ENCODE data around the gene CADPS2. TPM values are rescaled to one million over a fixed set of nuclear protein-coding genes. Genes with fewer than 3 reads are reported as not detected.

Gene CADPS2
- total and polyA plus RNA-seq, 2 of the 4 experiments (the other 2 are of a cell fraction) = 0.10 to 0.54 TPM

- Histone ChIP-seq H2AK5ac (ENCODE audit: low read depth, low read length) (no peak overlapping the region), H3K14ac (replicated peaks; ENCODE audit: low read depth, low read length) (no peak overlapping the region), H3K9ac (ENCODE audit: low read depth, low read length) (no peak overlapping the region), H3K4me3 (ENCODE audit: insufficient read depth, low read depth, low read length) (no peak overlapping the region), H2BK20ac (ENCODE audit: low read depth, low read length) (no peak overlapping the region), H3K18ac (ENCODE audit: low read depth, low read length) (no peak overlapping the region), H3K9me1 (ENCODE audit: insufficient read depth, low read length) (no peaks in the 10 kb centered on the region), H2BK15ac (ENCODE audit: low read depth, low read length) (no peak overlapping the region), H2BK120ac (ENCODE audit: low read depth, low read length) (no peak overlapping the region), H3K23ac (ENCODE audit: low read depth, low read length) (no peak overlapping the region), H3K4me2 (ENCODE audit: low read depth, low read length) (no peak overlapping the region), H2AFZ (replicated peaks; ENCODE audit: low read length, poor library complexity) (no peak overlapping the region), H3K4ac (ENCODE audit: low read depth, low read length) (no peak overlapping the region), H4K5ac (ENCODE audit: low read depth, low read length) (no peak overlapping the region), H2AK9ac (replicated peaks; ENCODE audit: low read depth, low read length, poor library complexity) (no peak overlapping the region), H3K27ac (ENCODE audit: insufficient read depth, low read length) (no peak overlapping the region), H3K36me3 (ENCODE audit: control insufficient read depth, insufficient read depth, low read length) (no peaks in the 10 kb centered on the region), H2BK5ac (ENCODE audit: low read depth, low read length, poor library complexity, severe bottlenecking) (no peak overlapping the region), H3K79me1 (ENCODE audit: low read depth in 1 of 2, low read length in 2 of 2) (no peaks in the 10 kb centered on the region), H4K8ac (ENCODE audit: low read depth in 2 of 2, low read length in 2 of 2) (no peak overlapping the region), H3K56ac (ENCODE audit: extremely low read depth, insufficient read depth, low read length) (no peak overlapping the region), H3K4me1 (ENCODE audit: control insufficient read depth, insufficient read depth, low read length) (no peaks in the 10 kb centered on the region), H3K9me3 (ENCODE audit: control insufficient read depth, insufficient read depth, low read length) (no peaks in the 10 kb centered on the region), H3K27me3 (ENCODE audit: control insufficient read depth, insufficient read depth, low read length) (no peaks in the 10 kb centered on the region), H4K20me1 (ENCODE audit: insufficient read depth, low read length) (no peaks in the 10 kb centered on the region), H4K91ac (ENCODE audit: insufficient read depth, low read depth, low read length) (no peak overlapping the region)
- intact Hi-C loops (cut with micrococcal nuclease) = no loop called here
- no peak for TF ChIP-seq MAFK (IDR thresholded peaks at IDR 0.05; ENCODE audit: low read depth, low read length)
- TF ChIP-seq SMC3 (IDR thresholded peaks at IDR 0.05; ENCODE audit: low read depth, low read length) = no peak
- TF ChIP-seq CHD1 (IDR thresholded peaks at IDR 0.05; ENCODE audit: low read depth, low read length) = no peak
- TF ChIP-seq BHLHE40 (IDR thresholded peaks at IDR 0.05; ENCODE audit: low read depth, low read length) = no peak
- TF ChIP-seq USF2 (IDR thresholded peaks at IDR 0.05; ENCODE audit: low read depth, low read length) = no peak
- TF ChIP-seq FOS (IDR thresholded peaks at IDR 0.05; ENCODE audit: low read depth, low read length) = no peak
- TF ChIP-seq ELK1 (IDR thresholded peaks at IDR 0.05; ENCODE audit: borderline replicate concordance, low read depth, low read length) = no peak
- TF ChIP-seq RAD21 (IDR thresholded peaks at IDR 0.05; ENCODE audit: low read length) = no peak
- TF ChIP-seq RFX5 (IDR thresholded peaks at IDR 0.05; ENCODE audit: low read depth, low read length) = no peak
- no peak for TF ChIP-seq CEBPB (IDR thresholded peaks at IDR 0.05; ENCODE audit: low read depth, low read length)
- no TSS peak for BruUV-seq (replicated peaks)
- ATAC-seq (ENCODE audit: low read depth) (no peak), DNase-seq (no peak)
- in situ Hi-C loops (cut with MboI; ENCODE audit: low sequenced_read_pairs) = no loop called here
- dilution Hi-C loops (cut with HindIII; ENCODE audit: low sequenced_read_pairs, unreplicated experiment) = no loop called here
- WGBS, 2 experiments (ENCODE audit: extremely low coverage in 2 of 2, insufficient read length in 1 of 2) = no CpG with 5 or more reads among the region's 2 CpGs
- POLR2A ChIA-PET (ENCODE audit: unreplicated experiment) = no interaction called here
- CTCF ChIA-PET = no interaction called here
These were observed 82.9 kb downstream of the CADPS2 start for GRCh38 chr7:122803323-122803722.
